Measurements from ENCODE around the gene CD33.

GRCh38 chr19:51219971-51220370, 4.9 kb upstream of the CD33 start:
- TF ChIP-seq CTCF (conservative IDR thresholded peaks at IDR 0.05; ENCODE audit: low read length) (no peak), EZH2phosphoT487 (IDR thresholded peaks at IDR 0.05; ENCODE audit: borderline replicate concordance) (no peak)
